ENCODE results near the gene PDILT.

The PDILT gene

DNA sequence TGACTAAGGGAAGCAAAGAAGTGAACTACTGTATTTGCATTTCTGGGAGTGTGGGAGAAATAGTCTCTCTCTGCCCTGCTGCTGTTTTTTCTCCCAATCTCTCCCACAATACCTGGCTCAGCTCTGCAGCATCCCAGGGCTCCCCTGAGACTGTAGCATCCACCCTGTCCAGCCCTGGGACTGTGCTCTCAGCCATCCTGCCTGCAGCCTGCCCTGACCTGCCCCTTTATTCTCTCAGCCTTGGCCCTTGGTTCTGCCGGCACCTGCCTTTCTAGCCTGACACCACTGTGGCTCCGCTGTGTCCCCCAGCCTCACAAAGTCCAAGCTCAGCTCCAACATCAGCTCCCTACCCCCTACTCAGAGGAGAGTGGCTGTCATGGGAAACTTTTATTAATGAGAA is 1.9 kb downstream of the PDILT start:
- Histone ChIP-seq H3K36me3 (ENCODE audit: control insufficient read depth in 2 of 2, insufficient read depth in 2 of 2, low read length in 2 of 2) (no peaks in the 10 kb centered on the region), H3K4me1 (ENCODE audit: control insufficient read depth in 2 of 2, insufficient read depth in 2 of 2, low read length in 2 of 2) (peaks cover 0 to 4% of the 10 kb centered on the region in 2 donors), H3K9me3 (ENCODE audit: control insufficient read depth in 2 of 2, low read length in 2 of 2) (no peaks in the 10 kb centered on the region)

DNA sequence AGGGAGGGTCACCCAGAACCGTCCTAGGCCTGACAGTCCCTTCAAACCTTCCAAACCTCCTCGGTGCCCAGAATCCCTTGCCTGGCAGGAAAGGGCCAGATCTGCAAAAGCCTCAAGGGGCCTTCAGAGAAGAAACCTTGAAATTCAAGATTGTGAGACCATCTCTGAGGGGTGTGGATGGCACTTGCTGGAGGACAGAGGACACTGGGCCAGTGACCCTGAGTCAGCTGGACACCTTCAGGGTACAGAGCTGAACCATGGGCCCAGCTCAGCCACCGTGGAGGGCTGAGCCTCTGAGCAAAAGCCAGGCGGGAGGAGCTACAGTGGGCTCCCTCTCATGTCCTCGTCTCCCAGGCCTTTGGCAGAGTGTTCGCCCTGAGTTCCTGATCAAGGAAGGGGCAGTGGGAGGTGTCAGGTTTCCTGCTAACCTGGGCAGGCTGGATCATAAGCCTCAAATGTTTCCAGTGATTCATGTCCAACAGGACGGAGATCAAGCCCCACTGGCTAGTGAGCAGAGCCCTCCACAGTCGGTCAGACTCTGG is 3.0 kb downstream of the PDILT start:
- Histone ChIP-seq H3K36me3 (ENCODE audit: control insufficient read depth in 2 of 2, insufficient read depth in 2 of 2, low read length in 2 of 2) (no peaks in the 10 kb centered on the region), H3K27ac (ENCODE audit: low read depth in 2 of 2, low read length in 2 of 2) (no peak overlapping the region), H3K27me3 (ENCODE audit: control insufficient read depth in 2 of 2, insufficient read depth in 2 of 2, low read length in 2 of 2) (no peaks in the 10 kb centered on the region), H3K4me1 (ENCODE audit: control insufficient read depth in 2 of 2, insufficient read depth in 2 of 2, low read length in 2 of 2) (peaks cover 0 to 4% of the 10 kb centered on the region in 2 donors), H3K4me3 (ENCODE audit: low read length in 2 of 2) (no peak overlapping the region), H3K9me3 (ENCODE audit: control insufficient read depth in 2 of 2, low read length in 2 of 2) (no peaks in the 10 kb centered on the region), H3K9ac (ENCODE audit: low read depth in 1 of 2, low read length in 2 of 2) (no peak overlapping the region)

More for the DNA sequence above, 1.9 kb downstream of the PDILT start:
- Histone ChIP-seq H3K9ac (ENCODE audit: low read depth in 1 of 2, low read length in 2 of 2) (no peak overlapping the region), H3K4me3 (ENCODE audit: low read length in 2 of 2) (no peak overlapping the region), H3K27me3 (ENCODE audit: control insufficient read depth in 2 of 2, insufficient read depth in 2 of 2, low read length in 2 of 2) (no peaks in the 10 kb centered on the region), H3K27ac (ENCODE audit: low read depth in 2 of 2, low read length in 2 of 2) (no peak overlapping the region)

DNA sequence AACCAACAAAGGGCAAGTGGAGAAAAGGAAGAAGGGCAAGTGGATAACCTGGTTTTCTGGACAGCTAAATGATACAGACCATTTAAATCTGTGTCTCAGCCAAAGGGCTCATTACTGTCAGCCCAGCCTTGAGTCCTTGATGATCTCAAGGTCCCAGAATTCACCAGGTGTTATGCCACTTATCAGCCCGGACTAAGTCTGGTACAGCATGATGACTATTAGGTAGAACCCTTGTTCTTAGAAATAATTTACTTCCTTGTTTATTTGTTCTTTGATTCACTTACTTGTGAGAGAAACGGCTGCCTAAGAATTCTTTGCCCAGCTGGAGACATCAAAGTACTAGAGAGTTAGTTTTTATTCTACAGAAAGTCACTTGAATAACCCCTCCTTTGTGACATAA is 3.5 kb downstream of the PDILT start:
- Histone ChIP-seq H3K27me3 (ENCODE audit: control insufficient read depth in 2 of 2, insufficient read depth in 2 of 2, low read length in 2 of 2) (no peaks in the 10 kb centered on the region), H3K36me3 (ENCODE audit: control insufficient read depth in 2 of 2, insufficient read depth in 2 of 2, low read length in 2 of 2) (no peaks in the 10 kb centered on the region), H3K27ac (ENCODE audit: low read depth in 2 of 2, low read length in 2 of 2) (no peak overlapping the region), H3K9ac (ENCODE audit: low read depth in 1 of 2, low read length in 2 of 2) (no peak overlapping the region), H3K4me3 (ENCODE audit: low read length in 2 of 2) (no peak overlapping the region), H3K4me1 (ENCODE audit: control insufficient read depth in 2 of 2, insufficient read depth in 2 of 2, low read length in 2 of 2) (peaks cover 0 to 4% of the 10 kb centered on the region in 2 donors), H3K9me3 (ENCODE audit: control insufficient read depth in 2 of 2, low read length in 2 of 2) (no peaks in the 10 kb centered on the region)

DNA sequence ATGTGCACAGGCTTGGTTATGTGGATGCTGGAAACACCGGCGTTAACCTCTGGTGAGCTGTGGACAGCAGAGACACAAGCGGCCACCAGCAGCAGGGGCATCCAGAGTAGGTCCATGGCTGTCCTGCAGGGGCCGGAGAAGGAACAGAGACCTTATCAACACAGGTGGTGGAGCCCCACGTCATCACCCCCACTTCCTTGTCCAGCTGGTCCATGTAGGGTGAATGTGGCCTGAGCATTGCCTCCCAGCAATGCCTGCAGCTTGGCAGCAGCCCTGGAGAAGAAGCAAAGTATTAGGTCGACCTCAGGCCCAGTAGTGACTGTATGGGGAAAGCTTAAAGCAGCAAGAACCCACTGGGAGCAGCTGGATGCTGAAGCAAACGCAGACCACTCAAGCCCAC is 5.4 kb downstream of the PDILT start:
- no peak overlapping the region for H3K9ac ChIP-seq (ENCODE audit: low read depth in 1 of 2, low read length in 2 of 2)
- no peaks in the 10 kb centered on the region for H3K27me3 ChIP-seq (ENCODE audit: control insufficient read depth in 2 of 2, insufficient read depth in 2 of 2, low read length in 2 of 2)
- no peaks in the 10 kb centered on the region for H3K36me3 ChIP-seq (ENCODE audit: control insufficient read depth in 2 of 2, insufficient read depth in 2 of 2, low read length in 2 of 2)
- H3K4me1 ChIP-seq (ENCODE audit: control insufficient read depth in 2 of 2, insufficient read depth in 2 of 2, low read length in 2 of 2): peaks cover 0 to 8% of the 10 kb centered on the region in 2 donors
- H3K4me3 ChIP-seq (ENCODE audit: low read length in 2 of 2): no peak overlapping the region
- no peaks in the 10 kb centered on the region for H3K9me3 ChIP-seq (ENCODE audit: control insufficient read depth in 2 of 2, low read length in 2 of 2)
- no peak overlapping the region for H3K27ac ChIP-seq (ENCODE audit: low read depth in 2 of 2, low read length in 2 of 2)

DNA sequence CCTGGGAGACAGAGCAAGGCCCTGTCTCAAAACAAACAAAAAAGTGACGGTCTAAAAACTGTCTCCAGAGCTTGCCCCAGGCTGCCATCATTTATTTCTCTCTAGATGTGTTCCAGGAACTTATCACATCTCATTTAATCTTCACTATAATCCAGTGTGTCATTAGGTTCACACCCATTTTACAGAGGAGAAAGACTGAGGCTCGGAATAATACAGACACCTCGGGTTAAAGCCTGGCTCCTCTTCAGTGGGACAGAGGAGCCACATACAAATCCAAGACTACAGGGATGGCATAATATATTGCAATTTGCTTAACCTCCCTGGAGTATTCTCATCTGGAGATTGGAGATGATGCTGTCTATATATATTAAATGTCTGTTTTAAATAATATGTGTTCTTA is 5.9 kb downstream of the PDILT start:
- Histone ChIP-seq H3K27ac (ENCODE audit: low read depth in 2 of 2, low read length in 2 of 2) (no peak overlapping the region), H3K9me3 (ENCODE audit: control insufficient read depth in 2 of 2, low read length in 2 of 2) (no peaks in the 10 kb centered on the region), H3K9ac (ENCODE audit: low read depth in 1 of 2, low read length in 2 of 2) (no peak overlapping the region), H3K4me1 (ENCODE audit: control insufficient read depth in 2 of 2, insufficient read depth in 2 of 2, low read length in 2 of 2) (peaks cover under 1 to 8% of the 10 kb centered on the region in 2 donors), H3K4me3 (ENCODE audit: low read length in 2 of 2) (no peak overlapping the region), H3K27me3 (ENCODE audit: control insufficient read depth in 2 of 2, insufficient read depth in 2 of 2, low read length in 2 of 2) (no peaks in the 10 kb centered on the region), H3K36me3 (ENCODE audit: control insufficient read depth in 2 of 2, insufficient read depth in 2 of 2, low read length in 2 of 2) (no peaks in the 10 kb centered on the region)

DNA sequence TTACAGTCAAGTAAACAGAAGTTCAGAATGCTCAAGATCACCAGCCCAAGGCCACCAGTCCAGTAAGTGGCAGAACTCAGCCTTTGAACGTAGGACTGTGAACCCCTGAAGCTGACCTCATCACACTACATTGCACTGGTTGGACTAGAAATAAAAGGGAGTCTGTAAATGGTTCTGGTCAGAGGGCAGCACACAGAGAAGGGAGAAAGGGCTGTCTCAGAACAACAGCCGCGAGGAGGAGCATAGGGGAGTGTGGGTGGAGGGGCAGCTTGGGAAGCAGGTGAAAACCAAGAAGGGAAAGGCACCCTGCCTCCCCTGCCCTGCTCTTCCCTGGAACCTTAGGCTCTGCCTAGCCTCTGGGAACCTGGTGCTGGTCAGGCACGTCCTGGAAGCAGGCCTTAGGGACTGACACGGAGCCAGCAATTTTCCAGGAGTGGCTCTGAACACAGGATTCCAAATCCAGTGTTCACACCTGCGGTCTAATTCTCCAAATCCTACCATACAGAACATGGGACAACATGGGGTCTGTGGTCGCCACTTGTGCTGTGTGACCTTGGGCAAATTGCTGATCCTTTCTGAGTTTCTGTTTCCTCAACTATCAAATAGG is 7.0 kb downstream of the PDILT start:
- H3K36me3 ChIP-seq (ENCODE audit: control insufficient read depth in 2 of 2, insufficient read depth in 2 of 2, low read length in 2 of 2): no peaks in the 10 kb centered on the region
- H3K9ac ChIP-seq (ENCODE audit: low read depth in 1 of 2, low read length in 2 of 2): no peak overlapping the region
- H3K27ac ChIP-seq (ENCODE audit: low read depth in 2 of 2, low read length in 2 of 2): no peak overlapping the region
- no peaks in the 10 kb centered on the region for H3K9me3 ChIP-seq (ENCODE audit: control insufficient read depth in 2 of 2, low read length in 2 of 2)
- no peaks in the 10 kb centered on the region for H3K27me3 ChIP-seq (ENCODE audit: control insufficient read depth in 2 of 2, insufficient read depth in 2 of 2, low read length in 2 of 2)
- H3K4me3 ChIP-seq (ENCODE audit: low read length in 2 of 2): no peak overlapping the region
- H3K4me1 ChIP-seq (ENCODE audit: control insufficient read depth in 2 of 2, insufficient read depth in 2 of 2, low read length in 2 of 2): peaks cover 2 to 8% of the 10 kb centered on the region in 2 donors

DNA sequence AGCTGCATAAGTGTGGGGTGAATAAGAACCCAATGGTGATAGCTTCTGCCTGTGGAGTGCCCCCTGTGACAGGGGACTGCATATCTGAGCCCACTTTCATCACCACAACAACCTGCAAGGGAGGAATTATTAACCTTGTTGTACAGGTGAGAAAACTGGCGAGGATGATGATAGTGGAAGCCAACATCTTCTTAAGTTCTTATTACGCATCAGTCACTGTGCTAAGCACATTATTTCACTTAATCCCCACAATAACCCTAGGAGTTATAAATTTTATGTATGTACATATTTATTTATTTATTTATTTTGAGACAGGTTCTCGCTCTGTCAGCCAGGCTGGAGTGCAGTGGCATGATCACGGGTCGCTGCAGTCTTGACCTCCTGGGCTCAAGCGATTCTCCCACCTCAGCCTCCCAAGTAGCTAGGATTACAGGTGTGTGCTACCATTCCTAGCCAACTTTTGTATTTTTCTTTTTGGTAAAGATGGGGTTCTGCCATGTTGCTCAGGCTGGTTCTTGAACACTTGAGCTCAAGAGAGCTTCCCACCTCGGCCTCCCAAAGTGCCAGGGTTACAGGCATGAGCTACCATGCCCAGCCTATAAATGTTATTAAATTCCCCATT is 7.6 kb downstream of the PDILT start:
- no peaks in the 10 kb centered on the region for H3K27me3 ChIP-seq (ENCODE audit: control insufficient read depth in 2 of 2, insufficient read depth in 2 of 2, low read length in 2 of 2)
- H3K4me1 ChIP-seq (ENCODE audit: control insufficient read depth in 2 of 2, insufficient read depth in 2 of 2, low read length in 2 of 2): peaks cover 2 to 8% of the 10 kb centered on the region in 2 donors
- H3K9me3 ChIP-seq (ENCODE audit: control insufficient read depth in 2 of 2, low read length in 2 of 2): no peaks in the 10 kb centered on the region
- H3K9ac ChIP-seq (ENCODE audit: low read depth in 1 of 2, low read length in 2 of 2): no peak overlapping the region
- H3K27ac ChIP-seq (ENCODE audit: low read depth in 2 of 2, low read length in 2 of 2): no peak overlapping the region
- no peak overlapping the region for H3K4me3 ChIP-seq (ENCODE audit: low read length in 2 of 2)
- H3K36me3 ChIP-seq (ENCODE audit: control insufficient read depth in 2 of 2, insufficient read depth in 2 of 2, low read length in 2 of 2): no peaks in the 10 kb centered on the region

DNA sequence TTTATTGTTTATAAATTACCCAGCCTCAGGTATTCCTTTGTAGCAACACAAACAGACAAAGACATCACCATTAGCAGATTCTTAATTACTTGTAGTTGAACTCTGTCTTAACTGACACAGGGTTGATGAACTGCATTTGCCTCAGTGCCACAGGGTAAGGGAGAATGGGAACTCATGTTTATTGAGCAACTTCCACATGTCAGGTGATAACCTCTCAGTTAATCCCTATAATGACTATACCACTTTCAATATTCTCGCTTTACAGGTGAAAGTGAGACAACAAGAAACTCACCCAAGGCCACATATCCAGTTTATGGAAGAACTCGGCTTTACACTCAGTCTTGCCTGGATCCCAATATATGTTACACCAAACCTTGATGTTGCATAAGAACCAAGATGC is 8.6 kb downstream of the PDILT start:
- H3K9me3 ChIP-seq (ENCODE audit: control insufficient read depth in 2 of 2, low read length in 2 of 2): no peaks in the 10 kb centered on the region
- peaks cover 2 to 8% of the 10 kb centered on the region in 2 donors for H3K4me1 ChIP-seq (ENCODE audit: control insufficient read depth in 2 of 2, insufficient read depth in 2 of 2, low read length in 2 of 2)
- no peak overlapping the region for H3K27ac ChIP-seq (ENCODE audit: low read depth in 2 of 2, low read length in 2 of 2)
- no peaks in the 10 kb centered on the region for H3K36me3 ChIP-seq (ENCODE audit: control insufficient read depth in 2 of 2, insufficient read depth in 2 of 2, low read length in 2 of 2)
- no peak overlapping the region for H3K9ac ChIP-seq (ENCODE audit: low read depth in 1 of 2, low read length in 2 of 2)
- H3K27me3 ChIP-seq (ENCODE audit: control insufficient read depth in 2 of 2, insufficient read depth in 2 of 2, low read length in 2 of 2): no peaks in the 10 kb centered on the region
- no peak overlapping the region for H3K4me3 ChIP-seq (ENCODE audit: low read length in 2 of 2)

DNA sequence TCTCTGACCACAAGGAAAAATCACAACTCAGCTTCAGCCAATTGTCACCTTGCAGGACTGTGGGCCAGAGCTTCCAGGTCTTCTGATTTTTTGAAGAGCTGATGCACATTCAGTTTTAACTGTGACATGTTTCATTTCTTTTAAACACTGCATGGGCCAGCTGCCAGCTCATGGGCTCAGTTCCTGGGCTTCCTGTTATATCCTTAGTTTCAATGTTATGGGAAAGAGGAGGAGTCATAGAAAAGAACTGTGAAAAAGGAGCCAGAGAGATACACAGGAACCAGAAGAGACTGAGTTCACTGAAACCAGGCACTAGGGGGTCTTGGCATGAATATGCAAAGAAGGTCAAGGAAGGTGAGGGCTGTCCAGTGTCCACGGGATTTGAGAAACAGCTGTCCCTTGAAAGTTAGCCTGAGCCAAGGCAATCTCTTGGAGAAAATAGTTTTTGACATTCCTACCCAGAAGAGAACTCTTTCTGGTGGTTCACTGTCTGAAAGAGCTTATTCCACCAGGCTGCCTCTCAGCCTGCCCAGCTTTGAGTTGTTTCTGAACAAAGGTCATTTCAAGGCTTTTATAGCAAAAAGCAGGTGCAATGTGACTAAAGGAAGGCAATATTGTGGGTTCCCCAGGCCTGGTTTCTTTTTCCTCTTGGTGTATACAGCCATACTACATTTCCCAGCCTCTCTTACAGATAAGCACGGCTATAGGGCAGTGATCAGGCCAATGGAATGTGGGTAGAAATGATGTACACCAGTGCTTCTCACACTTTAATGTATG is 10.5 kb downstream of the PDILT start:
- no peak overlapping the region for H3K27ac ChIP-seq (ENCODE audit: low read depth in 2 of 2, low read length in 2 of 2)
- no peaks in the 10 kb centered on the region for H3K36me3 ChIP-seq (ENCODE audit: control insufficient read depth in 2 of 2, insufficient read depth in 2 of 2, low read length in 2 of 2)
- no peak overlapping the region for H3K4me3 ChIP-seq (ENCODE audit: low read length in 2 of 2)
- peaks cover 2 to 4% of the 10 kb centered on the region in 2 donors for H3K4me1 ChIP-seq (ENCODE audit: control insufficient read depth in 2 of 2, insufficient read depth in 2 of 2, low read length in 2 of 2)
- H3K9me3 ChIP-seq (ENCODE audit: control insufficient read depth in 2 of 2, low read length in 2 of 2): no peaks in the 10 kb centered on the region
- H3K27me3 ChIP-seq (ENCODE audit: control insufficient read depth in 2 of 2, insufficient read depth in 2 of 2, low read length in 2 of 2): no peaks in the 10 kb centered on the region
- no peak overlapping the region for H3K9ac ChIP-seq (ENCODE audit: low read depth in 1 of 2, low read length in 2 of 2)

DNA sequence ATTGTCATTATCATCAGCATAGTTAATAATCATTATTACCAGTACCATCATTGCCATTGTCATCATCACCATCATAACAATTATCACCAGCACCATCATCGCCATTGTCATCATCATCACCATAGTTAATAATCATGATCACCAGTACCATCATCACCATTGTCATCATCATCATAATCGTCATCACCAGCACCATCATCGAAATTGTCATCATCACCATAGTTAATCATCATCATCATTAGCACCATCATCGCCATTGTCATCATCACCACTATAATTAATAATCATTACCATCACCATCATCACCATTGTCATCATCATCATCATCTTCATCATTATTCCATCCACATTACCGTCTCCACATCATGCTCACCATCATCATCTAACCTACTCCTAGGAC is 13.5 kb downstream of the PDILT start:
- H3K9me3 ChIP-seq (ENCODE audit: control insufficient read depth in 2 of 2, low read length in 2 of 2): no peaks in the 10 kb centered on the region
- H3K27ac ChIP-seq (ENCODE audit: low read depth in 2 of 2, low read length in 2 of 2): no peak overlapping the region
- H3K9ac ChIP-seq (ENCODE audit: low read depth in 1 of 2, low read length in 2 of 2): no peak overlapping the region
- no peaks in the 10 kb centered on the region for H3K27me3 ChIP-seq (ENCODE audit: control insufficient read depth in 2 of 2, insufficient read depth in 2 of 2, low read length in 2 of 2)
- H3K4me1 ChIP-seq (ENCODE audit: control insufficient read depth in 2 of 2, insufficient read depth in 2 of 2, low read length in 2 of 2): peaks cover 2 to 4% of the 10 kb centered on the region in 2 donors
- H3K36me3 ChIP-seq (ENCODE audit: control insufficient read depth in 2 of 2, insufficient read depth in 2 of 2, low read length in 2 of 2): no peaks in the 10 kb centered on the region
- no peak overlapping the region for H3K4me3 ChIP-seq (ENCODE audit: low read length in 2 of 2)
